Esophagus (tissue), 2 donors: ENCODE measurements around the gene KMT2A. TPM values are rescaled to one million over a fixed set of nuclear protein-coding genes. Genes with fewer than 3 reads are reported as not detected.

Source experiments
- H3K27ac ChIP-seq, 2 donors: one replicate each; pipeline ENCODE4 v1.5.1; 2013; ENCODE audit warnings: low read depth in 2 of 2, mild to moderate bottlenecking in 2 of 2, inconsistent platforms in 1 of 2, low read length in 1 of 2, moderate library complexity in 1 of 2
- H3K27me3 ChIP-seq, 2 donors: one replicate each; pipeline ENCODE4 v1.6.1; 2013; ENCODE audit warnings: low read length in 2 of 2, control low read depth in 1 of 2, mild to moderate bottlenecking in 1 of 2; ENCODE audit not compliant: insufficient read depth in 2 of 2, control insufficient read depth in 1 of 2
- H3K36me3 ChIP-seq, 2 donors: one replicate each; pipeline ENCODE4 v1.6.1; 2013; ENCODE audit warnings: low read length in 1 of 2; ENCODE audit not compliant: control insufficient read depth in 2 of 2, insufficient read depth in 2 of 2
- H3K4me1 ChIP-seq, 2 donors: one replicate each; pipeline ENCODE4 v1.6.1; 2013; ENCODE audit warnings: low read length in 1 of 2; ENCODE audit not compliant: control insufficient read depth in 2 of 2, insufficient read depth in 2 of 2
- H3K4me3 ChIP-seq, 2 donors: one replicate each; pipeline ENCODE4 v1.5.1; 2013; ENCODE audit warnings: low read length in 2 of 2, mild to moderate bottlenecking in 2 of 2, low read depth in 1 of 2, moderate library complexity in 1 of 2
- H3K9me3 ChIP-seq, 2 donors: one replicate each; pipeline ENCODE4 v1.6.1; 2013; ENCODE audit warnings: mild to moderate bottlenecking in 2 of 2, low read depth in 1 of 2, low read length in 1 of 2, moderate library complexity in 1 of 2; ENCODE audit not compliant: control insufficient read depth in 2 of 2, insufficient read depth in 1 of 2
- WGBS, 2 donors: extraction: QIAGEN DNeasy Blood & Tissue Kit; methylation state at CpG; one replicate each; pipeline ENCODE4 v1.1.7; 2013; 5-methylcytosine and 5-hydroxymethylcytosine counted together
- polyA plus RNA-seq, 2 donors: library from polyadenylated mRNA; stranded (reverse); fragments of 200-250 nt; gene quantifications; one replicate each; pipeline ENCODE4 v1.2.3, GENCODE V29; 2013
- donor health status: healthy with polysubstance abuse.
- donor health status: Bipolar disorder and iron deficiency.

The KMT2A gene
- polyA plus RNA-seq, 2 donors: 6.4 to 8.5 TPM

DNA sequence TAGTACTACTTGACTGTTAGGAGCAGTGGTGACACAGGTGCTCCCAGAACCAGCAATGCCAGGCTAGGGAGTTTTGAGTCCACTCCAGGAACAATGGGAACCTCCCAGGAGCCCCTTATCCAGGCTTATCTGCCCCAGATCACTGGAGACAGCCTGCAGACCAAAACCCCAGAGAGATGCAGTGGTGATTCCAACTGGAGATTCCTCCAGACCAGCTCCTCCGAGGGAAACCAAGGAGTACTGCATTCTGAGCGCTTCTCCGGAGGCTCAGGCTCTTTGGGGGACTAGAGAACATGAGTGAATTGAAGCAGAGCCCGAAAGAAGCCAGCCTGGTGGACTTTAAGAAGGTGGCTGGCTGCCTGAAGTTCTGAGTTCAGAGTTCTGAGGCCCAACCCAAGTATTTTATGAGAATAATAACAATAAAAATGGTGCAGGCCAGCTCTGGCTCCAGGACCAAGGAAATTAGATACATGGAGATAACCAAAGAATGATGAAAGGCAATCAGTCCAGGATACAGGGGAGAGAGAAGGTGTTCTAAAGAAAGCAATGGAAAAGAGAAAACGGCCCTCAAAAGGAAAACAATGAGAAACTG lies 93.4 kb downstream of the KMT2A start:
- peaks cover 0 to 7% of the 10 kb centered on the region in 2 donors for H3K36me3 ChIP-seq
- H3K9me3 ChIP-seq: no peaks in the 10 kb centered on the region
- peak overlapping the region in 1 of 2 donors; percentile 66 for H3K4me3 ChIP-seq
- peaks cover 2 to 18% of the 10 kb centered on the region in 2 donors for H3K4me1 ChIP-seq
- no peaks in the 10 kb centered on the region for H3K27me3 ChIP-seq
- 61 to 68% methylated on average over 5 of the region's 5 CpGs for WGBS, 2 donors
- no peak overlapping the region for H3K27ac ChIP-seq

DNA sequence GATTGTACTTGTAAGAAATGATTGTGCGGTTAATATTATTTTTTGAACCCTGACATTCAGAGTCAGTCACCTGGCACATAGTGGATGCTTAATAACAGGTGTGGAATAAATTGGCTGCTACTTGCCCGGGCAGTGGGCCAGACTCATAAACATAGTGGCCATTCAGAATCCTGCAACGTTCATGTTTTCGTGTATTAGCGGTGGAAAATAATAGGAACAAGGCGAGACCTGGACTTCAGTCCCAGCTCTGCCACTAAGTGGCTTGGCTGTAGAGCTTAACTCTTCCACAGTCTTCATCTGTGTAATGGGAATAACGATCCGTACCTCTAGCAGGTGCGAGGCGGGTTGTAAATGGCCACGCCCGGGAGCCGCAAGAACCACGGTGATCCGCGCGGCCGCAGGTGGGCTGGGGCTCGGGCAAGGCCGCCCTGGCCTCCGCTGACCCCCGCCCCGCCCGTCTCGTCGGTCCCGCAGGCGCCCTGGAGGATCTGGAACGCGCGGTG lies 93.9 kb downstream of the KMT2A start:
- peaks cover 2 to 18% of the 10 kb centered on the region in 2 donors for H3K4me1 ChIP-seq
- peak overlapping the region; percentile 66 to 76 for H3K4me3 ChIP-seq
- peak overlapping the region; percentile 19 to 40 for H3K27ac ChIP-seq
- peaks cover 0 to 9% of the 10 kb centered on the region in 2 donors for H3K36me3 ChIP-seq
- H3K9me3 ChIP-seq: no peaks in the 10 kb centered on the region
- WGBS, 2 donors: 4% methylated on average over 26 to 31 of the region's 31 CpGs
- H3K27me3 ChIP-seq: no peaks in the 10 kb centered on the region

DNA sequence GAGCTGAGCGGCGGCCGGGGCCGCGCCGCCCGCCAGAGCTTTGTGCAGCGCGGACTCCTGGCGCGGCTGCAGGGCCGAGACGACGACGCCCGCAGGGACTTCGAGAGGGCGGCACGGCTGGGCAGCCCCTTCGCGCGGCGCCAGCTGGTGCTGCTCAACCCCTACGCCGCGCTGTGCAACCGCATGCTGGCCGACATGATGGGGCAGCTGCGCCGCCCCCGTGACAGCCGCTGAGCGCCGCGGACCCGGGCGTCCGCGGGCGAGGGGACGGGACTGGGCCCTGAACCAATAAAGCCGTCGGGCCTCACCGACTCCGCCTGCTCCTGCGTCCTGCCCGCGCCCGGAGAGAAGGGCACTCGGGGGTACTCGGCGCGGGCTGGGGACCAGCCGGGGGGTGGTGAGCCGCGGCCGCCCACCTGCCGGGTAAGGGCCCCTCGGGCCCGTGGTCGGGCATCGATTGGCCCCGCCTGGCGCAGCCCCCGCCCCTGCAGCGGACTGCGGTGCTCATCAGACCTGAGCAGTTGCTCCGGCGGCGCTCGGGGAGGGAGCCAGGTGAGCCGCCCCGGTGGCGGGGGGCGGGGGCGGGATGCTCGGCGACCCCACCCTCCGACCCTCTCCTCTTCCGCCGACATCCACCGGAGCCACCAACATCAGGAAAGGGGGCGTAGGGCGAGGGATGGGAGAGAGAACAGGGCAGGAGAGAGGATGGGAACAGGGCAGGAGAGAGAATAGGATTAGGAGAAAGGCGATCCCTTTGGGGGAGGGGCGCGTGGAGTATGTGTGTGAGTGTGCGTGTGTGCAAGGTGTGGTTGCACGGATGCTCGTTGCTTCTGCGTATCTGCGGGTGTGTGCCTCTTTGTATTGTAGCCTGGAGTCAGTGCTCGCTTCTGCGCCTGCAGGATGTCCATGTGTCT lies 94.6 kb downstream of the KMT2A start, which contains the start of gene TMEM25:
Gene TMEM25 (plus strand): TSS at position 510 of the 914 bp plus-strand sequence. CDS start 610 bp downstream, outside the sequence.
- H3K4me3 ChIP-seq: peak within 1 kb of the TSS; percentile 66 to 76
- 1% methylated on average over 57 to 94 of the region's 94 CpGs for WGBS, 2 donors
- H3K27ac ChIP-seq: peak within 1 kb of the TSS; percentile 45 to 50
- no peaks in the 10 kb centered on the region for H3K9me3 ChIP-seq
- peaks cover 0 to 9% of the 10 kb centered on the region in 2 donors for H3K36me3 ChIP-seq
- peaks cover 2 to 18% of the 10 kb centered on the region in 2 donors for H3K4me1 ChIP-seq
- no peaks in the 10 kb centered on the region for H3K27me3 ChIP-seq

DNA sequence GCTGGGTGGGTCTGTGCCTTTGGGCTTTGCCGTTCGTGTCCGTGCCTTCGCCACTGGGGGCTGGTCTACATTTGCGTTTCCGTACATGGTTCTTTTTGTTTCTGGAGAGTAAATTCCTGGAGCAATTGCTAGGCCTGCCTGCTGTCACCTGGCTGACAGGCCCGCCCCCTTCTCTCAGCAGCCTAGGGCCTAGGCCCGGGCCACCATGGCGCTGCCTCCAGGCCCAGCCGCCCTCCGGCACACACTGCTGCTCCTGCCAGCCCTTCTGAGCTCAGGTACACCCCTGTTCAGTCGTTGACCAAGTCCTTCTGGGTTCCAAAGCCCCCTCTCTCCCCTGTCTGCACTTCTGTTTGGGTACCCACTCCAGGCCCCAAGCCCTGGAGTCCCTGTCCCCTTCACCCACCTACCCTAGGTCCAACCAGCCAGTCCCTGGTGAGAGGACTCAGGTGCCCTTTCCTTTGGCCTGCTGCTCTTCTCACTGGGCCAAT lies 95.3 kb downstream of the KMT2A start:
- Histone ChIP-seq H3K36me3 (peaks cover 0 to 9% of the 10 kb centered on the region in 2 donors), H3K9me3 (no peaks in the 10 kb centered on the region), H3K4me1 (peaks cover 2 to 18% of the 10 kb centered on the region in 2 donors), H3K4me3 (peak overlapping the region; percentile 66 to 76), H3K27ac (peak overlapping the region in 1 of 2 donors; percentile 37), H3K27me3 (no peaks in the 10 kb centered on the region)
- WGBS, 2 donors: 17 to 21% methylated on average over 12 of the region's 12 CpGs

DNA sequence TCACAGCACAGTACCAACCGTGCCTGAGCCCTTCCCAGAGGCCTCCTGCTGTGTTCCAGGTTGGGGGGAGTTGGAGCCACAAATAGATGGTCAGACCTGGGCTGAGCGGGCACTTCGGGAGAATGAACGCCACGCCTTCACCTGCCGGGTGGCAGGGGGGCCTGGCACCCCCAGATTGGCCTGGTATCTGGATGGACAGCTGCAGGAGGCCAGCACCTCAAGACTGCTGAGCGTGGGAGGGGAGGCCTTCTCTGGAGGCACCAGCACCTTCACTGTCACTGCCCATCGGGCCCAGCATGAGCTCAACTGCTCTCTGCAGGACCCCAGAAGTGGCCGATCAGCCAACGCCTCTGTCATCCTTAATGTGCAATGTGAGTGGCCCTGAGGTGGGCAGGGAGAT lies 95.8 kb downstream of the KMT2A start:
- peak overlapping the region in 1 of 2 donors; percentile 37 for H3K27ac ChIP-seq
- peaks cover 0 to 9% of the 10 kb centered on the region in 2 donors for H3K36me3 ChIP-seq
- H3K4me3 ChIP-seq: no peak overlapping the region
- H3K27me3 ChIP-seq: no peaks in the 10 kb centered on the region
- H3K4me1 ChIP-seq: peaks cover 2 to 18% of the 10 kb centered on the region in 2 donors
- H3K9me3 ChIP-seq: no peaks in the 10 kb centered on the region
- 70 to 79% methylated on average over 10 of the region's 10 CpGs for WGBS, 2 donors

DNA sequence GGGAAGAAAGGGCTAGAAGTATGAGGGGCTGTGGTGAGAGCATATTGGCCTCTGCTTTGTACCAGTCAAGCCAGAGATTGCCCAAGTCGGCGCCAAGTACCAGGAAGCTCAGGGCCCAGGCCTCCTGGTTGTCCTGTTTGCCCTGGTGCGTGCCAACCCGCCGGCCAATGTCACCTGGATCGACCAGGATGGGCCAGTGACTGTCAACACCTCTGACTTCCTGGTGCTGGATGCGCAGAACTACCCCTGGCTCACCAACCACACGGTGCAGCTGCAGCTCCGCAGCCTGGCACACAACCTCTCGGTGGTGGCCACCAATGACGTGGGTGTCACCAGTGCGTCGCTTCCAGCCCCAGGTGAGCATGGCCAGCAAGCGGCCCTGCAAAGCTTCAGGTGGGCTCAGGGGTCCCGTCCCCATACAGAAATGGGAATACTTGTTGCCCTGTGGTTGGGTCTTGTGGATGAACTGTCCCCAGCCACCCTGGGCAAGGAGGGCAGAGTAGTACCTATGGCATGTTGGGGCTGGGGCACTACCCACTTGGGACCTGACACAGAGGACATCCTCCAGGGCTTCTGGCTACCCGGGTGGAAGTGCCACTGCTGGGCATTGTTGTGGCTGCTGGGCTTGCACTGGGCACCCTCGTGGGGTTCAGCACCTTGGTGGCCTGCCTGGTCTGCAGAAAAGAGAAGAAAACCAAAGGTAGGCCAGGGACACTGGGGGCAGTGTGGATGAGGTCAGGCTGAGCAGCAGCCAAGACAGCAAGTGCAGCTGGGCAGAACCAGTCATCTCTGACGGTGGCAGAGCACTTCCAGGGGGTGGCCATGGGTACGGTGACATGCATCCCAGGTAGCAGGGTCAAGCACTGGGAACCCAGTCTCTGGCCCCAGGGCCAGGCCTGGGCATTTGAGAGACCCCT lies 96.8 kb downstream of the KMT2A start:
- H3K9me3 ChIP-seq: no peaks in the 10 kb centered on the region
- no peak overlapping the region for H3K4me3 ChIP-seq
- WGBS, 2 donors: 86 to 90% methylated on average over 19 of the region's 19 CpGs
- peaks cover 2 to 18% of the 10 kb centered on the region in 2 donors for H3K4me1 ChIP-seq
- no peak overlapping the region for H3K27ac ChIP-seq
- H3K36me3 ChIP-seq: peaks cover 0 to 9% of the 10 kb centered on the region in 2 donors
- H3K27me3 ChIP-seq: no peaks in the 10 kb centered on the region

DNA sequence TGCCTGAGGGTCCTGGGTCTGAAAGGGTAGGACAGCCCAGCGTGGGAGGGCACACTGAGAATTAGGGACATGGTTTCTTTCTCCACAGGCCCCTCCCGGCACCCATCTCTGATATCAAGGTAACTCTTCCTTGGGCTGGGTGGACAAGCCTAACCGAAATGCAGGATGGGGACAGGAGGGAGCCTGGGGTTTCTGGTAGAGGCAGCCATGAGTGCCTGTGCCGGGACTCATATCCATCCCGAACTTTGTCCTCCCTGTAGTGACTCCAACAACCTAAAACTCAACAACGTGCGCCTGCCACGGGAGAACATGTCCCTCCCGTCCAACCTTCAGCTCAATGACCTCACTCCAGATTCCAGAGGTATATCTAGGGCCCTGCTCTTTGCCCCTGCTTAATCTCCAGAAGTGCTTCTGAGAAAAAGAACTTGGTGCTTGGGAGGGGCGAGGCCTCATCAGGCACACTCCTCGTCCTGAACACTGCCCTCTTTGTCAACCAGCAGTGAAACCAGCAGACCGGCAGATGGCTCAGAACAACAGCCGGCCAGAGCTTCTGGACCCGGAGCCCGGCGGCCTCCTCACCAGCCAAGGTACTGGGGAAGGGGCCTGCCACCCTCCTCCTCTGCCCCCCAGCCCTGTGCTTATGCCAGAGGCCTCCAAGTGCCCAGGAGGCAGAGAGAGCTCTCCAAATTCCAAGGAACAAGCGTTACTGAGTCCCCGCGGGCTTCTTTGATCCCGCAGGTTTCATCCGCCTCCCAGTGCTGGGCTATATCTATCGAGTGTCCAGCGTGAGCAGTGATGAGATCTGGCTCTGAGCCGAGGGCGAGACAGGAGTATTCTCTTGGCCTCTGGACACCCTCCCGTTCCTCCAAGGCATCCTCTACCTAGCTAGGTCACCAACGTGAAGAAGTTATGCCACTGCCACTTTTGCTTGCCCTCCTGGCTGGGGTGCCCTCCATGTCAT lies 97.8 kb downstream of the KMT2A start:
- WGBS, 2 donors: 74 to 79% methylated on average over 27 of the region's 27 CpGs
- Histone ChIP-seq H3K27ac (no peak overlapping the region), H3K36me3 (peaks cover 0 to 9% of the 10 kb centered on the region in 2 donors), H3K4me1 (peaks cover 2 to 16% of the 10 kb centered on the region in 2 donors), H3K4me3 (no peak overlapping the region), H3K9me3 (no peaks in the 10 kb centered on the region), H3K27me3 (no peaks in the 10 kb centered on the region)

DNA sequence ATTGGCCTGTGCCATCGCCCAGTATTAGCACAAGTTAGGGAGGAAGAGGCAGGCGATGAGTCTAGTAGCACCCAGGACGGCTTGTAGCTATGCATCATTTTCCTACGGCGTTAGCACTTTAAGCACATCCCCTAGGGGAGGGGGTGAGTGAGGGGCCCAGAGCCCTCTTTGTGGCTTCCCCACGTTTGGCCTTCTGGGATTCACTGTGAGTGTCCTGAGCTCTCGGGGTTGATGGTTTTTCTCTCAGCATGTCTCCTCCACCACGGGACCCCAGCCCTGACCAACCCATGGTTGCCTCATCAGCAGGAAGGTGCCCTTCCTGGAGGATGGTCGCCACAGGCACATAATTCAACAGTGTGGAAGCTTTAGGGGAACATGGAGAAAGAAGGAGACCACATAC lies 99.0 kb downstream of the KMT2A start:
- H3K27me3 ChIP-seq: no peaks in the 10 kb centered on the region
- 74 to 83% methylated on average over 9 of the region's 9 CpGs for WGBS, 2 donors
- no peaks in the 10 kb centered on the region for H3K9me3 ChIP-seq
- H3K27ac ChIP-seq: no peak overlapping the region
- peaks cover 0 to 10% of the 10 kb centered on the region in 2 donors for H3K4me1 ChIP-seq
- H3K4me3 ChIP-seq: no peak overlapping the region
- peaks cover 0 to 9% of the 10 kb centered on the region in 2 donors for H3K36me3 ChIP-seq
